ENCODE data around the gene CRTC2.

The CRTC2 gene

GRCh38 chr1:153970346-153970745 lies 11.9 kb upstream of the CRTC2 start:
- DNase-seq, result no peak

GRCh38 chr1:153968972-153969371 lies 10.6 kb upstream of the CRTC2 start:
- DNase-seq, result no peak

- DNase-seq, result no peak
These were observed 10.0 kb upstream of the CRTC2 start for GRCh38 chr1:153968408-153968807.

- no peak for DNase-seq
These were observed 9.6 kb upstream of the CRTC2 start for GRCh38 chr1:153968000-153968363.

- DNase-seq, result peak; percentile 93 to 96
These were observed 8.9 kb upstream of the CRTC2 start, which contains the start of gene CREB3L4 for GRCh38 chr1:153967107-153967999. Gene CREB3L4 (plus strand): TSS chr1:153967902. CDS start chr1:153968526, 624 bp downstream.

- peak; percentile 47 to 50 for DNase-seq
These were observed 5.5 kb upstream of the CRTC2 start for GRCh38 chr1:153963850-153964331.

- peak; percentile 89 to 97 for DNase-seq
These were observed 4.8 kb upstream of the CRTC2 start, which contains the start of gene SLC39A1 for GRCh38 chr1:153963030-153963849. Gene SLC39A1 (minus strand): TSS chr1:153963537. CDS start chr1:153962715, 822 bp downstream.

- DNase-seq, result no peak
These were observed 3.9 kb upstream of the CRTC2 start for GRCh38 chr1:153962088-153963029.

GRCh38 chr1:153961421-153961820 lies 3.0 kb upstream of the CRTC2 start:
- DNase-seq, result no peak

- DNase-seq, result no peak
These were observed 1.8 kb upstream of the CRTC2 start for GRCh38 chr1:153960206-153960605.

GRCh38 chr1:153959454-153959853 lies 1.0 kb upstream of the CRTC2 start:
- no peak for DNase-seq

GRCh38 chr1:153958961-153959260 lies 499 bp upstream of the CRTC2 start:
- no peak for DNase-seq

- DNase-seq, result peak in 1 of 2 experiments; percentile 28
These were observed 685 bp downstream of the CRTC2 start for GRCh38 chr1:153957744-153958110.

GRCh38 chr1:153956997-153957715 lies 1.3 kb downstream of the CRTC2 start:
- no peak for DNase-seq

GRCh38 chr1:153954826-153955225 lies 3.6 kb downstream of the CRTC2 start:
- DNase-seq, result no peak

GRCh38 chr1:153953859-153954365 lies 4.5 kb downstream of the CRTC2 start:
- DNase-seq, result no peak

GRCh38 chr1:153951801-153952200 lies 6.6 kb downstream of the CRTC2 start:
- no peak for DNase-seq

- no peak for DNase-seq
These were observed 7.2 kb downstream of the CRTC2 start for GRCh38 chr1:153951183-153951582.

GRCh38 chr1:153946622-153947241 lies 11.7 kb downstream of the CRTC2 start, which contains the start of gene DENND4B:
Gene DENND4B (minus strand): TSS chr1:153946718. CDS start chr1:153944374, 2,344 bp downstream.
- peak; percentile 36 to 74 for DNase-seq

GRCh38 chr1:153945795-153946621 lies 12.4 kb downstream of the CRTC2 start:
- DNase-seq, result peak in 1 of 2 experiments; percentile 46

Data from NCI-H524 (cell line).